Immature natural killer cell (primary cell): ENCODE data around the gene EGFR. TPM values are rescaled to one million over a fixed set of nuclear protein-coding genes. Genes with fewer than 3 reads are reported as not detected.

ENCODE experiments used
- DNase-seq, 3 donors: peaks; one replicate each; pipeline ENCODE4 v3.0.0; 2022; ENCODE audit warnings: mixed read lengths in 1 of 3
- H3K27ac Mint-ChIP-seq, 6 donors: one replicate each; pipeline ENCODE4 v1.8.0; 2020; ENCODE audit warnings: mixed read lengths in 6 of 6, mild to moderate bottlenecking in 5 of 6, inconsistent platforms in 4 of 6, moderate library complexity in 3 of 6
- H3K27me3 Mint-ChIP-seq, 3 donors: one replicate each; pipeline ENCODE4 v1.8.0; 2020 to 2021; ENCODE audit warnings: low read depth in 3 of 3, mild to moderate bottlenecking in 3 of 3, mixed read lengths in 3 of 3, moderate library complexity in 3 of 3, inconsistent platforms in 1 of 3
- H3K36me3 Mint-ChIP-seq, 3 donors: one replicate each; pipeline ENCODE4 v1.8.0; 2020; ENCODE audit warnings: mixed read lengths in 3 of 3, inconsistent platforms in 2 of 3, mild to moderate bottlenecking in 2 of 3
- H3K4me1 Mint-ChIP-seq, 2 donors: one replicate each; pipeline ENCODE4 v1.8.0; 2020; ENCODE audit warnings: inconsistent platforms in 2 of 2, mild to moderate bottlenecking in 2 of 2, mixed read lengths in 2 of 2, moderate library complexity in 1 of 2
- H3K4me3 Mint-ChIP-seq, 5 donors: one replicate each; pipeline ENCODE4 v1.8.0; 2020; ENCODE audit warnings: mild to moderate bottlenecking in 5 of 5, mixed read lengths in 5 of 5, inconsistent platforms in 3 of 5, moderate library complexity in 3 of 5
- H3K9me3 Mint-ChIP-seq, 6 donors: one replicate each; pipeline ENCODE4 v1.8.0; 2020; ENCODE audit warnings: mild to moderate bottlenecking in 6 of 6, mixed read lengths in 6 of 6, inconsistent platforms in 4 of 6, moderate library complexity in 3 of 6
- polyA plus RNA-seq, 3 donors: library from polyadenylated mRNA; unstranded; fragments of 300-500 nt; fragmentation: Illumina TruSeq; gene quantifications; one replicate each; pipeline ENCODE4 v1.2.3, GENCODE V29; 2021

EGFR gene
- polyA plus RNA-seq, 3 donors from 2014 or later: not detected

DNA sequence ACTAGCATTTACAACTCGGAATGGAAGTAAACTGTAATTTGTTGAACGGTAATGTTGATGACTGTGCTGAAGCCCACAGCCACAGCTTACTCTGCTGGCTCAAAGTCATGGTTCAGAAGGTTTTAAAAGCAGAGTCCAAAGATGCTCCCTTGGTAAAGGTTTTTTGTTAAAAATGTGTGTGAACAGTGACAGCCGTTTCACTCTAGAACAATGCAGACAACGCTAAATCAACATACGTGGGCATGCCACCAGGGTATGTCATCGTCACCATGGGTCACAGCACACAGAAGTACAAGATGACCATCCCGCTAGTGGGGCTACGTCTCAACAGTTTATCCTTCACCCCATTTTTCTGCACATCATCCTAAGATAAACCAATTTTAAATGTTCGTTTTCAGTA lies 239.8 kb downstream of the EGFR start:
- peaks cover 11 to 15% of the 10 kb centered on the region in 2 donors for H3K4me1 Mint-ChIP-seq
- no peaks in the 10 kb centered on the region for H3K36me3 Mint-ChIP-seq
- peaks cover 0 to 2% (median 0%) of the 10 kb centered on the region in 6 donors for H3K9me3 Mint-ChIP-seq
- no peak for DNase-seq
- peaks cover 11 to 20% (median 19%) of the 10 kb centered on the region in 3 donors for H3K27me3 Mint-ChIP-seq
- H3K27ac Mint-ChIP-seq: no peak overlapping the region
- H3K4me3 Mint-ChIP-seq: no peak overlapping the region

DNA sequence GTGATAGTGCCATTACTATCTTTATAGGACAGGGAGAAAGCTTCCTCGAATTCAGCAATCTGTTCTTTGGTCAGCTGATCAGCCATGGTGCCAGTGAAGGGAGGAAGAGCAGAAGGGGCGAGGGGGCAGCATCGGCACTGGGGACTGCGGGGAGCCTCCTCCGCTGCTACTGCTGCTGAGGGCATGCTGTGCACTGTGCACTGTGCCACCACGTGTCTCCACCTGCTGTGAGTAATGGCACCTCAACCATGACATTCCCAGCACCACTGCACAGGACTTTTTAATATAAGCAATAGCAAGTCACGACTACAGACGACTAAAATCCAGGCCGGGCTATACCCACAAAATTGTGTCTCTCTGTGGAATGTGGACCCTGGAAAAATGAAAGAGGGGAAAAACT lies 241.4 kb downstream of the EGFR start:
- H3K27me3 Mint-ChIP-seq: peaks cover 11 to 17% (median 16%) of the 10 kb centered on the region in 3 donors
- H3K9me3 Mint-ChIP-seq: peaks cover 0 to 2% (median 0%) of the 10 kb centered on the region in 6 donors
- DNase-seq: no peak
- H3K27ac Mint-ChIP-seq: no peak overlapping the region
- H3K4me1 Mint-ChIP-seq: peaks cover 7 to 13% of the 10 kb centered on the region in 2 donors
- no peak overlapping the region for H3K4me3 Mint-ChIP-seq
- H3K36me3 Mint-ChIP-seq: no peaks in the 10 kb centered on the region

DNA sequence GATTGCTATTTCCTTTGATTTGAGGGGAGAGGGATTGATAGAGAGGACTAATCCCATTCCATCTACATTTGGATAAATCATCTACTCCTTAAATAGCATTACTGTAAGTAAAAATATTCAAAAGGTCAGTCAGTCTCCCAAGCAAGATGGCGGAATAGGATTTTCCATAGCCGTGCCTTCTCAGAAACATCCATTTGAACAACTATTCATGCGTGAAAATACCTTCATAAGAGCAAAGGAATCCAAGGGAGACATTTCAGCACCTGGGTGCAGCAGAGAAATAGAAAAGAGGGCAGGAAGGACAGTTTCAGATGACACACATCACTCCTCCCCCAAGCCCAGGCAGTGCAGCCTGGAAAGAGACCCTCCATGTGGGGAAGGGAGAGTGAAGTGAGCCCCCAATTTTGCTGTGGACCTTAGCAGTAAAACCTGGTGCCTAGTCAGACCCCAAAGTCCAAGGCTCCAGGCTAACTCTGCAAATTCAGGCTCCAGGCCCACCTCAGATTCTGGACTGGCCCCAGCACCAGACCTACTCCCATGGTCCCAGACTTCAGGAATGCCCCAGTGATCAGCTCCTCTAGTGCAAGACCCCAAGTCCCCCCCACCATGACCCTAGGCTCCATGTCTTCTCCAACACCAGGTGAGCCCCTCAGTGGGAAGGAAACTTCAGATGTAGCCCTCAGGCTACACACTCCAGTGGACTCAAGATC lies 242.0 kb downstream of the EGFR start:
- no peaks in the 10 kb centered on the region for H3K9me3 Mint-ChIP-seq
- no peak for DNase-seq

More for the DNA sequence above, 242.0 kb downstream of the EGFR start:
- Mint-ChIP-seq H3K36me3 (no peaks in the 10 kb centered on the region), H3K27me3 (peaks cover 8 to 14% (median 13%) of the 10 kb centered on the region in 3 donors), H3K27ac (no peak overlapping the region), H3K4me3 (no peak overlapping the region), H3K4me1 (peaks cover 4 to 7% of the 10 kb centered on the region in 2 donors)
